Measurements from ENCODE around the gene NEMF.

DNA sequence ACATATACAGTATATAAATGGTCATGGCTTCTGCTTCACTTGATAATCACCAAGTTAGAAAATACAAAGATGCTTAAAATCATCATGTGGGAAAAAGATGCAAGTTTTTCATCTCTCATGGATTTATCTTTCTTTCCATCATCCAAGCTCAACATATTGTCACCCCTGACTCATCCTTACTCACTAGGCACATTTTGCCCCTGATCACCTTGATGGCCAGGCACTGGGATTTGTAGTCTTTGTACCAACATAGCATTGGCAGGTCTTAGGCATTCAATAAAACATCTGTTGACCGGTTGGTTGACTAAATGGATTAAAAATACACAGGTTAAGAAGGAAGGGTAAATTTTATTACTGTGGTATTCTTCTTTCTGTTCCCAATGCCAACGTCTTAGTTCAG lies 56.6 kb downstream of the NEMF start:
- TF ChIP-seq, protein P1, sequence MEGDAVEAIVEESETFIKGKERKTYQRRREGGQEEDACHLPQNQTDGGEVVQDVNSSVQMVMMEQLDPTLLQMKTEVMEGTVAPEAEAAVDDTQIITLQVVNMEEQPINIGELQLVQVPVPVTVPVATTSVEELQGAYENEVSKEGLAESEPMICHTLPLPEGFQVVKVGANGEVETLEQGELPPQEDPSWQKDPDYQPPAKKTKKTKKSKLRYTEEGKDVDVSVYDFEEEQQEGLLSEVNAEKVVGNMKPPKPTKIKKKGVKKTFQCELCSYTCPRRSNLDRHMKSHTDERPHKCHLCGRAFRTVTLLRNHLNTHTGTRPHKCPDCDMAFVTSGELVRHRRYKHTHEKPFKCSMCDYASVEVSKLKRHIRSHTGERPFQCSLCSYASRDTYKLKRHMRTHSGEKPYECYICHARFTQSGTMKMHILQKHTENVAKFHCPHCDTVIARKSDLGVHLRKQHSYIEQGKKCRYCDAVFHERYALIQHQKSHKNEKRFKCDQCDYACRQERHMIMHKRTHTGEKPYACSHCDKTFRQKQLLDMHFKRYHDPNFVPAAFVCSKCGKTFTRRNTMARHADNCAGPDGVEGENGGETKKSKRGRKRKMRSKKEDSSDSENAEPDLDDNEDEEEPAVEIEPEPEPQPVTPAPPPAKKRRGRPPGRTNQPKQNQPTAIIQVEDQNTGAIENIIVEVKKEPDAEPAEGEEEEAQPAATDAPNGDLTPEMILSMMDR (IDR thresholded peaks at IDR 0.05), result no peak
- TF ChIP-seq POLR2A (IDR thresholded peaks at IDR 0.05), result no peak

All from right lobe of liver (tissue), 4 donors.